ENCODE measurements around the gene GPR50.

GPR50 gene

GRCh38 chrX:151227627-151228026 lies 51.2 kb downstream of the GPR50 start:
- DNase-seq (ENCODE audit: low read depth in 3 of 3) = no peak

DNA sequence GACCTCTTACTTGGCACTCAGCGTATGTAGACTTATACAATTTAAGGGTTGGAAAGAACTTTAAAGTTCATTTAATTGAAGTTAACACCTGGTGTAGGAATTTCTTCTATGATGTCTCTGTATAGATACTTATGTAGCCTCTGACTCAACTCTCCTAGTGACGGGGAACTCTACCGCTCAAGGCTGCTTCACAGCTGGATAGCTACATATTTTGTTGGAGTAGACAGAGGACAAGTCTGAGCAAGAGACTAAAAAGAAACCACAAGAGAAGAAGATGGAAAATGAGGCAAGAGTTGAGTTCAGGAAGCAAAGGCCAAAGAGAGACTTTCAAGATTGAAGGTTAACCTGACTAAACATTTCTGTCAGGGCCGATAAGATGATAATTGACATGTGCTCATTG lies 52.6 kb downstream of the GPR50 start:
- no peak for DNase-seq (ENCODE audit: low read depth in 3 of 3)

Measured in stimulated activated CD4-positive, alpha-beta T cell treated with anti-CD3 and anti-CD28 coated beads, TNF-alpha, amount 100 ng/mL, for 24 hours (primary cell).